GM10266 (cell line): ENCODE measurements around the gene NAIF1.
"Not testable (repeated sequence)": the region's sequence is repeated elsewhere in the genome, so short reads cannot be mapped to it uniquely, and the experiment has no call there.

Experiments
- DNase-seq: peaks from one replicate; pipeline ENCODE4 v3.0.0; 2012; ENCODE audit errors: extremely low spot score
- TF ChIP-seq, protein P1 (sequence below): IDR thresholded peaks from 2 replicates; pipeline ENCODE4 v1.5.1; 2012; ENCODE audit warnings: mild to moderate bottlenecking, low read depth; ENCODE audit not compliant: control insufficient read depth, insufficient read depth; ENCODE audit errors: missing control alignments

NAIF1 gene

DNA sequence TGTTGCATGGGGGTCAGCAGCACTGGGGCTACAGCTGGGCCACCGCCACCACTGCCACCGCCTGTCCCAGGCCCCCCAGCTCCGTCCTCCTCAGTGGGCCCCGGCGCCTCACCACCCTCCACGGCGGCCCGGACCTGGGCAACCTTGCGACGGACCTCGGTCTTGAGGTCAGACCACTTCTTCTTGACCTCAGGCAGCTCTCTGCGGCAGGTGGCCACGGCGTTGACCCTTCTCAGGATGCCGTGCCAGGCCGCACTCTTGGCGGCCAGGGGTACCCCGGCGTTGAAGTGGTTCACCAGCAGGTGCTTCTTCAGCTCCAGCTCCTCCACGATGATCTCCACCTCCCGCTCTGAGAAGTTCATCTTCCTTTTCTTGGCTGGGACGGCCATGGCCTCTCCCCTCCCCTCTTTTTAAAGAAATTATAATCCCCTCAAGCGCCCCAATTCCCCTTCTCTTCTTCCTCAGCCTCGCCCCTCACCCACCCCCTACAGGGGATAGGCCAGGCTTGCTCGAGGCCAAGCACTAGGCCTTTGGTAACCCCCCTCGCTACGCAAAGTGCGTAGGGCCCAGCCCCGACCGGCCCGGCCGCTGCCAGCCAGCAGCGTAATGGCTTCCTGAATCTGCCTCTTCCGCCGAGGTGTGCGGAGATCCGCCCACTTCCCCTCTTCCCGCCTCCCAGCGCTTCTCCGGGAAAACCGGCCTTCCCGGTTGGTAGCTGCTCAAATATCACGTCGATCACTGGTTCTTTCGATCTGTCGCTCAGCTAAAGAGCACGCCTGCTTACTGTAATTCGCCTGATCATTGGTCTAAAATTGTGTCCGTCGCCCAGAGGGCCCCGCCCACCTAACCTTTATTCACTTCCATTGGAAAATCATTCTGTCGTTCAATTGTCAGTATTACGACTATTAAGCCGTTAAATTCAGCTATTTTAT lies at the start of gene NAIF1:
NAIF1 (minus strand) TSS at position 608 of the 932 bp plus-strand sequence; CDS start at position 389, 219 bp downstream.
- TF ChIP-seq, protein P1, sequence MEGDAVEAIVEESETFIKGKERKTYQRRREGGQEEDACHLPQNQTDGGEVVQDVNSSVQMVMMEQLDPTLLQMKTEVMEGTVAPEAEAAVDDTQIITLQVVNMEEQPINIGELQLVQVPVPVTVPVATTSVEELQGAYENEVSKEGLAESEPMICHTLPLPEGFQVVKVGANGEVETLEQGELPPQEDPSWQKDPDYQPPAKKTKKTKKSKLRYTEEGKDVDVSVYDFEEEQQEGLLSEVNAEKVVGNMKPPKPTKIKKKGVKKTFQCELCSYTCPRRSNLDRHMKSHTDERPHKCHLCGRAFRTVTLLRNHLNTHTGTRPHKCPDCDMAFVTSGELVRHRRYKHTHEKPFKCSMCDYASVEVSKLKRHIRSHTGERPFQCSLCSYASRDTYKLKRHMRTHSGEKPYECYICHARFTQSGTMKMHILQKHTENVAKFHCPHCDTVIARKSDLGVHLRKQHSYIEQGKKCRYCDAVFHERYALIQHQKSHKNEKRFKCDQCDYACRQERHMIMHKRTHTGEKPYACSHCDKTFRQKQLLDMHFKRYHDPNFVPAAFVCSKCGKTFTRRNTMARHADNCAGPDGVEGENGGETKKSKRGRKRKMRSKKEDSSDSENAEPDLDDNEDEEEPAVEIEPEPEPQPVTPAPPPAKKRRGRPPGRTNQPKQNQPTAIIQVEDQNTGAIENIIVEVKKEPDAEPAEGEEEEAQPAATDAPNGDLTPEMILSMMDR = no peak
- peak; percentile 97 for DNase-seq

GRCh38 chr9:128116104-128117083 lies 49.3 kb upstream of the NAIF1 start:
- TF ChIP-seq, protein P1 = no peak

GRCh38 chr9:128115187-128116103 lies 48.3 kb upstream of the NAIF1 start:
- DNase-seq = peak; percentile 75
- TF ChIP-seq, protein P1 = no peak

More at GRCh38 chr9:128116104-128117083, 49.3 kb upstream of the NAIF1 start:
- no peak for DNase-seq

DNA sequence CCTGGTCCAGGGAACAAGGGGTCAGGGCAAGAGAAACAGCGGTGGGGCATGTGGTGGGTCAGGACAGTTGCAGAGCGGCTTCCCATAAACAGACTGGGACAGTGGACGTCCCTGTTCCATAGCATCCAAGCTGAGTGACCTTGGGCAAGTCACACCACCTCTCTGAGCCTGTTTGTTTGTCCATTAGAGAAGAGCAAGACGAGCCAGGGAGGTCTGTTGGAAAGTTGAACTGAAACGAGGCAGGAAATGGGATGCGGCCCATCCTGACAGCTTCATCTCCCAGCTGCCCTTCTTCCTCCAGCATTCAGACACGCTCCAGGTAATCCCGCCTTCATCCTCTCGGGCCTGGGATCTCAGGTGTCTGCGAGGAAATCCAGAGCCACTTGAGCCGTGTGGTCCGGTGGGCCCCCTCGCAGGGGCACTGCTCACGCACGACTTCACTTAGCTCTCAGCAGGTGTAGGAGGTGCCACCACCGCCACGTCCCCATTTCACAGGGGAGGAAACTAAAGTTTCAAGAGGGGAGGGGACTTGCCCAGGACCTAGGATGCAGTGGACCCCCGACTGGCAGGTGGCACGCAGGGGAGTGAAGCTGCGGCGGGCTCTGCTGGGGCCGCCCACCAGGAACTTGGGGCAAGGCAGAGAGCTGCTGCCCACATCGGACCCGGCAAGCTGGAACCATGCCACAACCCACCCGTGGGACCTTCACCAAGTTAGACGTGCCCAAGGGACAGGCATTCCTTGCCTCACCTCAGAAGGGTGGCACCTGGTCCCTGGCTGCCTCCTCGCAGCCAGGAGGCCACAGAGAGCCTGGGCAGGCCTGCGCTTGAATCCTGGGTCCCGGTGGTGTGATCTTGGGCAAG lies 47.4 kb upstream of the NAIF1 start:
- DNase-seq = no peak
- TF ChIP-seq, protein P1 = no peak

GRCh38 chr9:128113526-128114325 lies 46.6 kb upstream of the NAIF1 start:
- DNase-seq = no peak
- TF ChIP-seq, protein P1 = no peak

DNA sequence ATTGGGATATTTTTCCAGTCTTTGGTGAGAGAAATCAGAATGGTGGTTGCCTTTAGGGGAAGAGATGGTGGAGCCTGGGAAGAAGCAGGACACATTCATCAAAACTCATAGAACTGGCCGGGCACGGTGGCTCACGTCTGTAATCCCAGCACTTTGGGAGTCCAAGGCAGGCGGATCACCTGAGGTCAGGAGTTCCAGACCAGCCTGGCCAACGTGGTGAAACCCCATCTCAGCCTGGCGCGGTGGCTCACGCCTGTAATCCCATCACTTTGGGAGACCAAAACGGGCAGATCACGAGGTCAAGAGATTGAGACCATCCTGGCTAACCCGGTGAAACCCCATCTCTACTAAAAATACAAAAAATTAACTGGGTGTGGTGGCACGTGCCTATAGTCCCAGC lies 44.6 kb upstream of the NAIF1 start:
- DNase-seq = not testable (repeated sequence)
